ENCODE data around the gene DTYMK.

DNA sequence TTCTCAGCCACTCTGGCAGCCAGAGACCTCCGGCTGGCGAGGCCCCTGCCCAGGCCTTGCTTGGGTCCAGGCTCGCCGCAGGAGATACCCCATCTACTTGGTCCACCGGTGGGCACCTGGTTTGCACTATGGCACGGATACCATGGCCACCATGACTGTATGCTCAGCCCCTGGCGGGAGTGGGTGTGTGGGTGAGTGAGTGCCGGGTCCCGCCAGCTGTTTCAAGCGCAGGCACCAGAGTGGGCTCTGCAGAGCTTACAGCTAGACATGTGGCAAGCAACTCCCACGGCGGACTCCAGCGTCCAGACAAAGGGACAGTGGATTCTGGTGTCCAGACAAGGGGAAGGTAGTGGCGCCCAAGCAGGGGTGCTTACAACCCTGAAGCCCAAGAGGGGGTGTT, 47.7 kb downstream of the DTYMK start:
- TF ChIP-seq SREBF2 (IDR thresholded peaks at IDR 0.05) (no peak), CEBPB (IDR thresholded peaks at IDR 0.05) (no peak), CTCF (IDR thresholded peaks at IDR 0.05) (no peak), CHD2 (IDR thresholded peaks at IDR 0.05; ENCODE audit: low read length, partially characterized antibody) (no peak), RFX5 (IDR thresholded peaks at IDR 0.05) (no peak), REST (IDR thresholded peaks at IDR 0.05) (no peak), CBX8 (IDR thresholded peaks at IDR 0.05) (no peak), EP300 (IDR thresholded peaks at IDR 0.05) (no peak)
- TF ChIP-seq, protein P1, sequence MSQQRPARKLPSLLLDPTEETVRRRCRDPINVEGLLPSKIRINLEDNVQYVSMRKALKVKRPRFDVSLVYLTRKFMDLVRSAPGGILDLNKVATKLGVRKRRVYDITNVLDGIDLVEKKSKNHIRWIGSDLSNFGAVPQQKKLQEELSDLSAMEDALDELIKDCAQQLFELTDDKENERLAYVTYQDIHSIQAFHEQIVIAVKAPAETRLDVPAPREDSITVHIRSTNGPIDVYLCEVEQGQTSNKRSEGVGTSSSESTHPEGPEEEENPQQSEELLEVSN (IDR thresholded peaks at IDR 0.05; ENCODE audit: borderline replicate concordance, low read depth): no peak

Data from A549 (cell line).